HUES48 (cell line): ENCODE results near the gene RHBDL3.
A peak's percentile ranks its signal among the peaks of the same experiment; 100 is the strongest.

Experiments
- H3K27ac ChIP-seq: one replicate; pipeline ENCODE4 v1.7.0; 2013; ENCODE audit warnings: low read depth, low read length, inconsistent platforms
- H3K27me3 ChIP-seq: 2 replicates; pipeline ENCODE4 v1.6.1; 2013; ENCODE audit warnings: mild to moderate bottlenecking, low read length; ENCODE audit not compliant: control insufficient read depth, insufficient read depth
- H3K36me3 ChIP-seq: 2 replicates; pipeline ENCODE4 v1.6.1; 2013; ENCODE audit warnings: low read length; ENCODE audit not compliant: control insufficient read depth, insufficient read depth
- H3K4me1 ChIP-seq: 2 replicates; pipeline ENCODE4 v1.6.1; 2013; ENCODE audit warnings: mild to moderate bottlenecking, low read length; ENCODE audit not compliant: control insufficient read depth, insufficient read depth
- H3K4me3 ChIP-seq: 2 replicates; pipeline ENCODE4 v1.5.1; 2013; ENCODE audit warnings: mild to moderate bottlenecking, low read depth, low read length
- H3K9ac ChIP-seq: 2 replicates; pipeline ENCODE4 v1.6.1; 2013; ENCODE audit warnings: mild to moderate bottlenecking, low read depth, low read length, moderate library complexity
- H3K9me3 ChIP-seq: 2 replicates; pipeline ENCODE4 v1.6.1; 2013; ENCODE audit warnings: low read length; ENCODE audit not compliant: control insufficient read depth, insufficient read depth

Gene RHBDL3

DNA sequence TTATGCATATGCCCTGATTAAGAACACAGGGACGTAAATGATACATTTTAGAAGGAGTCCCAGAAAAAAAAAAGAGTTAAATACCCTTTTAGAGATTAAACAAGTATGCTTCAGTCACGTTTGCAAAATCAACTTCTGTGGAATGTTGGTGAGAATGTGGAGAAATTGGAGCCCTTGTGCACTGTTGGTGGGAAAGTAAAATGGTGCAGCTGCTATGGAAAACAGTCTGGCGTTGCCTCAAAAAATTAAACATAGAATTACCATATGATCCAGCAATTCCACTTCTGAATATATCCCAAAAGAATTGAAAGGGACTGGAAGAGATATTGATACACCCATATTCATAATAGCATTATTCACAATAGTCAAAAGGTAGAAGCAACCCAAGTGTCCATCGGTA lies 26.5 kb downstream of the RHBDL3 start:
- Histone ChIP-seq H3K27ac (no peak overlapping the region), H3K9ac (no peak overlapping the region), H3K27me3 (no peaks in the 10 kb centered on the region)

GRCh38 chr17:32297424-32297823 lies 31.8 kb downstream of the RHBDL3 start:
- H3K36me3 ChIP-seq = peaks cover 19% of the 10 kb centered on the region; the same call in 1 of the 2 replicates
- H3K9me3 ChIP-seq = no peaks in the 10 kb centered on the region
- no peaks in the 10 kb centered on the region for H3K27me3 ChIP-seq
- no peak overlapping the region for H3K9ac ChIP-seq
- no peak overlapping the region for H3K27ac ChIP-seq
- no peak overlapping the region for H3K4me3 ChIP-seq
- H3K4me1 ChIP-seq = peaks cover 9% of the 10 kb centered on the region; the same call in 1 of the 2 replicates

More for the DNA sequence above, 26.5 kb downstream of the RHBDL3 start:
- peaks cover 6% of the 10 kb centered on the region; the same call in 1 of the 2 replicates for H3K36me3 ChIP-seq
- H3K9me3 ChIP-seq = no peaks in the 10 kb centered on the region
- peaks cover 37% of the 10 kb centered on the region for H3K4me1 ChIP-seq
- H3K4me3 ChIP-seq = no peak overlapping the region

DNA sequence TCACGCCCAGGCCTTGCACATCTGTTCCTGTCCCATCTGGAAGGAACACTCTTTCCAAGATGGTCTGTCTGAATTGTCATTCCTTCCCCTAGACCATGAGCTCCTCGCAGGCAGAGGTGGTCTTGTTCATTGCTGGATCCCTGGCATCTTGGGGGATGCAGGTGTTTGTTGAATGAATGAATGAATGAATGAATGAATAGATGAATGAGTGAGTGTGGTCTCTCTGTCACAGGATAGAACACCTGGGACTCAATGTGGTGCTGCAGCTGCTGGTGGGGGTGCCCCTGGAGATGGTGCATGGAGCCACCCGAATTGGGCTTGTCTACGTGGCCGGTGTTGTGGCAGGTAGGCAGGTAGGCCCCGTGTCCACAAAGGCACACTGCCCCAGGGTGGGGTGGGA lies 32.2 kb downstream of the RHBDL3 start:
- H3K36me3 ChIP-seq = peaks cover 19% of the 10 kb centered on the region; the same call in 1 of the 2 replicates
- H3K27ac ChIP-seq = no peak overlapping the region
- H3K9me3 ChIP-seq = no peaks in the 10 kb centered on the region
- no peak overlapping the region for H3K4me3 ChIP-seq
- H3K27me3 ChIP-seq = no peaks in the 10 kb centered on the region
- no peak overlapping the region for H3K9ac ChIP-seq
- peaks cover 13% of the 10 kb centered on the region for H3K4me1 ChIP-seq

DNA sequence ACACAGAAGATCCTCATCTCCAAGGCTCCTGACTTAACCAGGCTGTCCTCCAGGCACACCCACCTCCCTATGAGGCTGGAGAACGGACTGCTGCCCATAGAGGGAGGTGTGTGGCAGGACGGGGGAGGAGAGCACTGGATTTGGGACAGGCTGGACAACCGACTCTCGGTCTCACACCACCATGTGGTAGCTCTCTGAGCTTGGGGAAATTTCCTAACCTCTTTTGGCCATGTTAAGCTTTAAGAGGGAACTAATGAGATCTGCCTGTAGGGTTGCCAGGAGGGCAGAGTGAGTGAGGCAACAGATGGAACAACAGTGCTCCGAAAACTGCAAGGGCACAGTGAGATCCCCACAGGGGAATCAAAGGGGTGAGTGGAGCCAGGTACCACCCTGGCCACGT lies 32.7 kb downstream of the RHBDL3 start:
- Histone ChIP-seq H3K4me3 (no peak overlapping the region), H3K9me3 (no peaks in the 10 kb centered on the region), H3K36me3 (peaks cover 19% of the 10 kb centered on the region; the same call in 1 of the 2 replicates), H3K4me1 (peaks cover 18% of the 10 kb centered on the region), H3K27ac (no peak overlapping the region), H3K27me3 (no peaks in the 10 kb centered on the region), H3K9ac (no peak overlapping the region)

GRCh38 chr17:32298721-32299579 lies 33.3 kb downstream of the RHBDL3 start:
- Histone ChIP-seq H3K9me3 (no peaks in the 10 kb centered on the region), H3K27me3 (no peaks in the 10 kb centered on the region), H3K9ac (no peak overlapping the region)

DNA sequence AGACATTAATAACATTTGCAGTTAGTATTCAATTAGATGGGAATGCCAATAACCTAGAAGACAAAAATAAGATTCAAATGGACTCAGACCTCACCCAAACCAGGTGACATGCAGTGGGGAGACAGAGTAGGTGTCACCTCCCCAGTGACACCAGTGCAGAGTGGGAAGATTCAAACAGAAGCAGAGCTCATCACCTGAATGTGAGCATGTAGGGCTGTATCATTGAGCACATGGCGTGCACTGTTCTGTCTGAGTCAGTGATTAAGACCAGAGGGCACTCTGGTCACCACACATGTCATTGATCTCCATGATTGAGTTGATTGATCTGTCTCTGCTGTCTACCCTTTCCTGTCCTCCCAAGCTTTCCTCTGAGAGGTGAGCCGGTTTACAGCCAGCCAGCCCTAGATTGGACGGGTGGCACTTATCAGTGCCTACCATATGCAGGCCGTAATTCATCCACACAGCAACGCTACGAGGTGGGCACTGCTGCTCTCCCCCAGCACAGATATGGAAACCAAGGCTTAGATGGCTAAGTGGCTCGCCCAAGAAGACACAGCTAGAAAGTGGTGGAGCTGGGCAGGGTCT lies 34.0 kb downstream of the RHBDL3 start:
- no peak overlapping the region for H3K9ac ChIP-seq
- H3K36me3 ChIP-seq = peaks cover 19% of the 10 kb centered on the region; the same call in 1 of the 2 replicates
- H3K4me1 ChIP-seq = peaks cover 32% of the 10 kb centered on the region
- H3K4me3 ChIP-seq = no peak overlapping the region
- H3K27ac ChIP-seq = no peak overlapping the region
- no peaks in the 10 kb centered on the region for H3K9me3 ChIP-seq
- no peaks in the 10 kb centered on the region for H3K27me3 ChIP-seq

More at GRCh38 chr17:32298721-32299579, 33.3 kb downstream of the RHBDL3 start:
- Histone ChIP-seq H3K36me3 (peaks cover 19% of the 10 kb centered on the region; the same call in 1 of the 2 replicates), H3K27ac (no peak overlapping the region), H3K4me1 (peaks cover 24% of the 10 kb centered on the region), H3K4me3 (no peak overlapping the region)

GRCh38 chr17:32302037-32302436 lies 36.4 kb downstream of the RHBDL3 start:
- H3K4me1 ChIP-seq = peaks cover 32% of the 10 kb centered on the region
- no peak overlapping the region for H3K9ac ChIP-seq
- H3K27ac ChIP-seq = peak overlapping the region; percentile 27
- no peaks in the 10 kb centered on the region for H3K9me3 ChIP-seq
- no peaks in the 10 kb centered on the region for H3K27me3 ChIP-seq
- peaks cover 12% of the 10 kb centered on the region for H3K36me3 ChIP-seq
- H3K4me3 ChIP-seq = no peak overlapping the region

GRCh38 chr17:32302860-32303649 lies 37.4 kb downstream of the RHBDL3 start:
- Histone ChIP-seq H3K36me3 (peaks cover 9% of the 10 kb centered on the region; the same call in 1 of the 2 replicates), H3K9ac (peak overlapping the region; percentile 23), H3K27ac (peak overlapping the region; percentile 99), H3K27me3 (no peaks in the 10 kb centered on the region), H3K4me1 (peaks cover 37% of the 10 kb centered on the region), H3K4me3 (peak overlapping the region; percentile 29; the same call in 1 of the 2 replicates), H3K9me3 (no peaks in the 10 kb centered on the region)

GRCh38 chr17:32303781-32304288 lies 38.2 kb downstream of the RHBDL3 start:
- H3K9ac ChIP-seq = no peak overlapping the region
- H3K4me1 ChIP-seq = peaks cover 37% of the 10 kb centered on the region
- peak overlapping the region; percentile 99 for H3K27ac ChIP-seq
- peaks cover 4% of the 10 kb centered on the region; the same call in 1 of the 2 replicates for H3K36me3 ChIP-seq
- no peaks in the 10 kb centered on the region for H3K9me3 ChIP-seq
- H3K4me3 ChIP-seq = peak overlapping the region; percentile 9; the same call in 1 of the 2 replicates
- H3K27me3 ChIP-seq = no peaks in the 10 kb centered on the region

DNA sequence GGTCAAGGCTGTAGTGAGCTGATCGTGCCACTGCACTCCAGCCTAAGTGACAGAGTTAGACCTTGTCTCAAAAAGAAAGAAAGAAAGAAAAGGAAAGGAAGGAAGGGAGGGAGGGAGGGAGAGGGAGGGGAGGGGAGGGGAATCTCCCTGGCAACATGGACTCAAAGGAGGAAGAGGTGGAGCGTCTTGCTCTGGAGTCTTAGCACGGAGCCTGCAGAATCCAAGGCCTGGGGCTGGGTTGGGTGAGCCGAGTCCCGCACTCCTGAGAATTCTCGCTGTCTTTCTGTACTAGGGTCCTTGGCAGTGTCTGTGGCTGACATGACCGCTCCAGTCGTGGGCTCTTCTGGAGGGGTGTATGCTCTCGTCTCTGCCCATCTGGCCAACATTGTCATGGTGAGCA lies 39.4 kb downstream of the RHBDL3 start:
- Histone ChIP-seq H3K4me1 (peaks cover 37% of the 10 kb centered on the region), H3K27me3 (no peaks in the 10 kb centered on the region), H3K9ac (no peak overlapping the region), H3K4me3 (no peak overlapping the region), H3K27ac (no peak overlapping the region), H3K9me3 (no peaks in the 10 kb centered on the region), H3K36me3 (peaks cover 2% of the 10 kb centered on the region; the same call in 1 of the 2 replicates)
